Esophagus squamous epithelium (tissue), 5 donors: ENCODE results near the gene DOCK1. TPM values are rescaled to one million over a fixed set of nuclear protein-coding genes. Genes with fewer than 3 reads are reported as not detected.

Experiments used
- DNase-seq: peaks from one replicate; lab custom pipeline; 2025; lab: John Stamatoyannopoulos, UW
- H3K27ac ChIP-seq, 4 donors: fragments of 200-600 bp; sonication (generic); one replicate each; pipeline ENCODE4 v1.5.1; 2016 to 2019; ENCODE audit warnings: mild to moderate bottlenecking in 1 of 4
- H3K27me3 ChIP-seq, 4 donors: fragments of 200-600 bp; sonication (generic); 1 replicate in 3 of 4; 2 replicates in 1 of 4; pipeline versions ENCODE4 v1.5.1 to v1.6.0; 2017 to 2021; ENCODE audit warnings: antibody characterized with exemption in 1 of 4
- H3K36me3 ChIP-seq, 3 donors: fragments of 200-600 bp; sonication (generic); one replicate each; pipeline ENCODE4 v1.5.1; 2016 to 2019
- H3K4me1 ChIP-seq, 3 donors: fragments of 200-600 bp; sonication (generic); one replicate each; pipeline ENCODE4 v1.5.1; 2017 to 2019
- H3K4me3 ChIP-seq, 4 donors: fragments of 200-600 bp; sonication (generic); 1 replicate in 3 of 4; 2 replicates in 1 of 4; pipeline ENCODE4 v1.5.1; 2016 to 2019; ENCODE audit warnings: mild to moderate bottlenecking in 2 of 4, moderate library complexity in 1 of 4
- H3K9me3 ChIP-seq, 3 donors: fragments of 200-600 bp; sonication (generic); one replicate each; pipeline ENCODE4 v1.5.1; 2016 to 2019
- CTCF ChIP-seq, 6 experiments: fragments of 450-650 bp in 4 of 6; fragments of 200-600 bp in 2 of 6; sonication (generic) in 2 of 6; IDR thresholded peaks; one replicate each; pipeline ENCODE4 v1.5.1; 2016 to 2019; ENCODE audit warnings: antibody characterized with exemption in 6 of 6, mild to moderate bottlenecking in 4 of 6, moderate library complexity in 4 of 6
- POLR2A ChIP-seq, 4 donors: fragments of 450-650 bp; IDR thresholded peaks; one replicate each; pipeline ENCODE4 v1.6.1; 2017; ENCODE audit warnings: antibody characterized with exemption in 4 of 4, mild to moderate bottlenecking in 4 of 4, moderate library complexity in 3 of 4
- WGBS, 2 donors: methylation state at CpG; one replicate each; pipeline ENCODE4 v1.1.5; 2018; 5-methylcytosine and 5-hydroxymethylcytosine counted together
- intact Hi-C: fragments of 100-400 bp; cut with DNase I; formaldehyde crosslinking; loops from one replicate; pipeline ENCODE4 v1.15.0; 2022
- total RNA-seq, 4 donors: library from RNA; depleted of rRNA; stranded (reverse); fragments of >200 nt; gene quantifications; one replicate each; pipeline ENCODE4 v1.1.0, GENCODE V29; 2016
- donor health status: DM: yes; HTN: yes; CAD: no.

DOCK1 gene
- total RNA-seq, 4 donors from 2014 or later, result 31.8 to 83.4 (median 49.8) TPM

- Histone ChIP-seq H3K4me1 (peaks cover 0 to 50% (median 27%) of the 10 kb centered on the region in 3 donors), H3K4me3 (no peak overlapping the region), H3K36me3 (peaks cover 0 to 32% (median 0%) of the 10 kb centered on the region in 3 donors), H3K9me3 (no peaks in the 10 kb centered on the region), H3K27ac (no peak overlapping the region), H3K27me3 (no peaks in the 10 kb centered on the region)
- WGBS, 2 donors, result 73 to 76% methylated on average over 5 to 8 of the region's 8 CpGs
- no peak for TF ChIP-seq POLR2A (IDR thresholded peaks at IDR 0.05)
- no peak for TF ChIP-seq CTCF (IDR thresholded peaks at IDR 0.05)
- no peak for DNase-seq
- intact Hi-C loops, result no loop called here
Observed at GRCh38 chr10:126926568-126926967, 21.3 kb downstream of the DOCK1 start.

- Histone ChIP-seq H3K36me3 (peaks cover 0 to 32% (median 0%) of the 10 kb centered on the region in 3 donors), H3K27me3 (no peaks in the 10 kb centered on the region), H3K4me3 (no peak overlapping the region), H3K4me1 (peaks cover 0 to 57% (median 27%) of the 10 kb centered on the region in 3 donors), H3K9me3 (no peaks in the 10 kb centered on the region), H3K27ac (no peak overlapping the region)
- no peak for TF ChIP-seq CTCF (IDR thresholded peaks at IDR 0.05)
- TF ChIP-seq POLR2A (IDR thresholded peaks at IDR 0.05), result no peak
- intact Hi-C loops, result no loop called here
- 97 to 98% methylated on average over 8 to 13 of the region's 13 CpGs for WGBS, 2 donors
- DNase-seq, result no peak
Observed at GRCh38 chr10:126927799-126928198, 22.6 kb downstream of the DOCK1 start.

- no peak overlapping the region for H3K4me3 ChIP-seq
- peaks cover 0 to 57% (median 27%) of the 10 kb centered on the region in 3 donors for H3K4me1 ChIP-seq
- H3K27me3 ChIP-seq, result no peaks in the 10 kb centered on the region
- 88 to 91% methylated on average over 2 to 6 of the region's 7 CpGs for WGBS, 2 donors
- DNase-seq, result no peak
- H3K9me3 ChIP-seq, result no peaks in the 10 kb centered on the region
- no peak overlapping the region for H3K27ac ChIP-seq
- TF ChIP-seq CTCF (IDR thresholded peaks at IDR 0.05), result no peak
- TF ChIP-seq POLR2A (IDR thresholded peaks at IDR 0.05), result no peak
- intact Hi-C loops, result no loop called here
- H3K36me3 ChIP-seq, result peaks cover 0 to 32% (median 0%) of the 10 kb centered on the region in 3 donors
Observed at GRCh38 chr10:126928274-126928673, 23.0 kb downstream of the DOCK1 start.

GRCh38 chr10:126929391-126929790 lies 24.2 kb downstream of the DOCK1 start:
- no peak overlapping the region for H3K27ac ChIP-seq
- H3K36me3 ChIP-seq, result peaks cover 0 to 32% (median 0%) of the 10 kb centered on the region in 3 donors
- no peak overlapping the region for H3K4me3 ChIP-seq
- intact Hi-C loops, result no loop called here
- H3K9me3 ChIP-seq, result no peaks in the 10 kb centered on the region
- no peaks in the 10 kb centered on the region for H3K27me3 ChIP-seq
- WGBS, 2 donors, result 81 to 83% methylated on average over 8 of the region's 8 CpGs
- TF ChIP-seq POLR2A (IDR thresholded peaks at IDR 0.05) (no peak), CTCF (IDR thresholded peaks at IDR 0.05) (no peak)
- no peak for DNase-seq
- H3K4me1 ChIP-seq, result peaks cover 0 to 47% (median 27%) of the 10 kb centered on the region in 3 donors

- peaks cover 0 to 41% (median 18%) of the 10 kb centered on the region in 3 donors for H3K4me1 ChIP-seq
- no peaks in the 10 kb centered on the region for H3K9me3 ChIP-seq
- 55 to 62% methylated on average over 4 to 6 of the region's 17 CpGs for WGBS, 2 donors
- peaks cover 0 to 32% (median 0%) of the 10 kb centered on the region in 3 donors for H3K36me3 ChIP-seq
- intact Hi-C loops, result no loop called here
- no peaks in the 10 kb centered on the region for H3K27me3 ChIP-seq
- TF ChIP-seq CTCF (IDR thresholded peaks at IDR 0.05), result no peak
- TF ChIP-seq POLR2A (IDR thresholded peaks at IDR 0.05), result no peak
- no peak for DNase-seq
- no peak overlapping the region for H3K27ac ChIP-seq
- peak overlapping the region in 1 of 4 donors; percentile 50 for H3K4me3 ChIP-seq
Observed at GRCh38 chr10:126930131-126930882, 25.1 kb downstream of the DOCK1 start.
